Middle frontal gyrus (tissue), 1 donor: ENCODE results near the gene SAE1.

Experiments used
- DNase-seq: peaks from one replicate; pipeline ENCODE4 v3.0.0-alpha.2; 2015; ENCODE audit warnings: low spot score; ENCODE audit errors: extremely low spot score

The SAE1 gene

DNA sequence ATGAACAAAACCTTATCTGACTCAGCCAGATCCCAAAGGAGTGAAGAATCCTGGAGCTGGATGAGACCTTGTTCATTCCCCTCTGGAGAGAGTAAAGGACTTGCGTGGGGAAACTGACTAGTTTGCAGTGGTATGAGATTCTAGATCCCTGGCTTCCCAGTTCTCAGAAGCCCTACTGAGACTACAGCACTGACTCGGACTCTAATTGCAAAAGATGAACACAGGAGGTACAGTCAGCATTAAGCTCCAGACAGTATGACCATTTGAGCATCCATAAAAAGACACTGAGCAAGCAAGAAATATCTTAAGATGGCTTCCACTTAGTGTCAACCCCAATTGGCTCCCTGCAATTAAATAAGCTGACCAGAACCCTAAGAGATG lies 23.8 kb upstream of the SAE1 start:
- DNase-seq: no peak

- DNase-seq: no peak
These were observed 23.3 kb upstream of the SAE1 start for GRCh38 chr19:47107202-47107952.

DNA sequence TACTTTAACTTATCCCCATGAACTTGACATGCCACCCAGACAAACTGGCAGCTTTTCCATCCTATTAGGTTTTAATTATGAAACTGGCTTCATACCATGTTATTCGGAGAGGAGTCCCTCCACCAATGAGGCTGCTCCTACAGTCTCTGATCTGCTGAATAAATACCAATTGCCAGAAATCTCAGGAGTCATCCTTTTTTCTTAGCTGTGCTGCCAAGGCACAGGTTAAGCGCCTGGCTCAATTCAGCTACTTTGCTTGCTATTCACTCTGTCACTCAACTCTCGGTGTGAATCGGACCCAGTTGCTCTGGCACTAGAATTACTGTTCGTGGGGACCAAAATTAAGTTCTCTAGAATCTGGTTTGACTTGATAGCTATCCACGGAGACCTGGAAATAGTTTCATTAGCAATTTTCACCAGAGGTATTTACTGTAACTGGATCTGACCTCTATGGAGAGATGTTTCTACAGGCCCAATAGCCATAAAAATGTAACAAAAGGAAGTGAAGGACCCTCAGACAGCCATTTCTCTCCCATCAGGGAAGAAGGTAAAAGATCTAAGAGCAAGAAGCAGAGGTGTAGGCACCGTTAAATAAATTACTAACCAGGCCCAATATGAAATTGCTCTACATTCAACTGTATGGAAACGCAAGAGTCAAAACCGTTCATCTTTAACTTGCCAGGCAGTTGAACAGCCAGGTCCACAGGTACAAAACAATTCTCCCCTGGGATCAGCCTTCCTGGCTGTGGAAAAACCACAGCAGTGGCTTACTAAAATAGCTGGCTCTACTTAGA lies 22.5 kb upstream of the SAE1 start:
- no peak for DNase-seq

DNA sequence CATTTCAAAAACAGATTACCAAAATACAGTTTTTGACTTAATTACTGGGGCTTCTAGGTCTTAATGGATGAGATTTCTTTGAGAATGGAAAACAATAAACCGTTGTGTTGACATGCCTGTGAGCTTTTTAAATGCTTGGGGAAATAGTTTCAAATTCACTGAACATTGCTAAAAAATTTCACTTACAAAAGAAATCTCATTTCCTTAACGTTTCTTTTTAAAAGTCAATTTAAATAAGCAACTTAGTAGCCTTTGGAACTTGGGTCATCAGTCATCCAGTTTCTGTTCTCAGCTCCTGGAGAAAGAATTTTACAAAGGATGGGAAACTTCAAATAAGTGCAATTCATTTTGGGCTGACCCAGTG lies 21.5 kb upstream of the SAE1 start:
- DNase-seq: no peak

DNA sequence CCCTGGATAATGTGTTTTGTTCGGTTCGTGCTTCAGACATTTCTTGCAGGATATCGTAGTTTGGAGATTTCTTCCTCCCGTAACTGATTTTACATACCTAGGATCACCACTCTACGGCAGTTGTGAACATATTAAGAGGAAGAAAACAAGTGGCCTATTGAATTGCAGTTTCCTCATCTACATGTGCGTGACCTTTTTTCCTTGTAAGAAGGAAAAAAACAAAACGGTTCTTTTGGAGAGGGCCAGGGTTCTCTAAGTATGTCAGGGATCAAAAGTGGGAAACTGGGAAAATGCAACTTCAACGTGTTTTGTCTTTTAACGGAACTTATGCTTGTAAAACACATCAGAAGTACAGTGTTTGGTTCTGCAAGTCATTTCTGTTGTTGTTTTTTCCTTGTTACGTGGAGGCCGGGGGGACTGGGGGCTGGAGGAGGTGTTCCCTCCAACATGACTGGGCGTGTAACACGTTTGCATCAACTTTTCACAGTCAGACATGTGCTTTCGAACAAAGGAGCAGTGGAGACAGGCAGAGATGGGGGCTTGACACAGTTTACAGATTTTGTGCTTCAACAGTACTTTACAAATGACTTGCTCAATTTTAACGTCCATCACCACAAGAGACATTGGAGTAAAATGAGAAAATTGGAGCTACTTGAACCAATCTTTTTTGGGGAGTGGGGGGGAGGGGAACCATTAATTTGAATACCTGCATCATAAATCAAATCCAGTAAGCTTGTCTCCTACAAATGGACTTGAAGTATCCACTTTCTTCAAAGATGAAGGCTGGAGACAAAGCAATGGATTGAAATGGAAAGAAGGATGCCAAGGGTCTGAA lies 20.9 kb upstream of the SAE1 start:
- DNase-seq: no peak

DNA sequence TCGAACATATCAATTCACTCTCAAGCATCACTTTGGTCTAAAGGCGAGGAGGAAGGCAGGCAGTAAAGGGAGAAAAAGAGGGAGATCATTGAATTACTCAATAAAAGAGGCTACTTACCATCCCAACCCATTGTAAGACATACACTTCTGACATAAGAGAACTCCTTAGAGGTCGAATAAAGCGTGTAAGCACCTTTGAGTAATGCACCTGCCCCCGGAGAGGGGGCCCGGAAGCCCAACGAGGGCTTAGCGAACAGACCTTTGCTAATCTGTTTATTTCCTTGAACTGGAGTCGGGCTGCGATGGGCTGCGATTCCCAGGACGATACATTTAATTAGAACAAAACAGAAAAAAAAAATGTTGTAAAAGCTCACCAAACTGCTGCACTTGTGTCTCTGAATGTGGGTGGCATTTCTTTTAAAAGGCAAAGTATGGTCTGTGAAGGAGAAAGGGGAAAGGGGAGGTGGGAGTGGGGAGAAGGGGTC lies 20.1 kb upstream of the SAE1 start:
- DNase-seq: no peak

GRCh38 chr19:47111006-47111621 lies 19.5 kb upstream of the SAE1 start:
- no peak for DNase-seq

GRCh38 chr19:47111682-47112165 lies 18.9 kb upstream of the SAE1 start:
- no peak for DNase-seq

DNA sequence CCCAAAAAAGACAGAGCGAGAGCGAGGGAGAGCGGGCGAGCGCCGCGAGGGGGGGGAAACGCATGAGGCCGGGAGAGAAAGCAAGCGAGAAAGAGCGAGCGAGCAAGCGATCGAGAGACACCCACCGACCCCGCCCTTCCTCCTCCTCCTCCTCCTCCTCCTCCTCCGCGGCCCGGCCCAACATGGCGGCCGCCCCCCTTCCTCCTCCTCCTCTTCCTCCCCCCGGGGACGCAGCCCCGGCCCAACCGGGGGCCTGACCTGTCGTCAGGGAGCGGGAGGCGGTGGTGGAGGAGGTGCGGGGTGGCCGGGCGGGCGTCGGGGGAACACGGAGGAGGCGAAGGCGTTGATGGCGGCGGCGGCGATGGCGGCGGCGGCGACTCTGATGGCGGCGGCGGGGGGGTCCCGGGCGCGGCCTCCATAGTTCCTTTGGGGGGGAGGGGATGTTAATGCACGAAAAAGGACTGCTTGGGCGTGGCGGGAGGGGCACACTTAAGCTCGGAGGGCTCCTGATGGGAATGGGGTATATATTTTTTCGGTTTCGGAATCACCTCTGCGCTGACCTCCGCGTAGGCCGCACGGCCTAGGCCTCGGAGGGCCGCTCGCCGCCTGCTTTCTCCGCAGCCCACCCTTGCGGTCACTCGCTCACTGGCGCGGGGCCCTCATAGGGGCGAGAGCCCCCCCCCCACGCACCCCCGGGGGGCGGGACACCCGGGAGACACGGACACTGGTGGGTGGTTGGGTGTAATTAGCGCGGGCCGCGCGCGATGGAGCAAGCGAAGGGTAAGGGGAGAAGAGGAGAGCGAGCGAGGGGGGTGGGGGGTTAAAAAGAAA lies 18.3 kb upstream of the SAE1 start:
- DNase-seq: peak; percentile 50

DNA sequence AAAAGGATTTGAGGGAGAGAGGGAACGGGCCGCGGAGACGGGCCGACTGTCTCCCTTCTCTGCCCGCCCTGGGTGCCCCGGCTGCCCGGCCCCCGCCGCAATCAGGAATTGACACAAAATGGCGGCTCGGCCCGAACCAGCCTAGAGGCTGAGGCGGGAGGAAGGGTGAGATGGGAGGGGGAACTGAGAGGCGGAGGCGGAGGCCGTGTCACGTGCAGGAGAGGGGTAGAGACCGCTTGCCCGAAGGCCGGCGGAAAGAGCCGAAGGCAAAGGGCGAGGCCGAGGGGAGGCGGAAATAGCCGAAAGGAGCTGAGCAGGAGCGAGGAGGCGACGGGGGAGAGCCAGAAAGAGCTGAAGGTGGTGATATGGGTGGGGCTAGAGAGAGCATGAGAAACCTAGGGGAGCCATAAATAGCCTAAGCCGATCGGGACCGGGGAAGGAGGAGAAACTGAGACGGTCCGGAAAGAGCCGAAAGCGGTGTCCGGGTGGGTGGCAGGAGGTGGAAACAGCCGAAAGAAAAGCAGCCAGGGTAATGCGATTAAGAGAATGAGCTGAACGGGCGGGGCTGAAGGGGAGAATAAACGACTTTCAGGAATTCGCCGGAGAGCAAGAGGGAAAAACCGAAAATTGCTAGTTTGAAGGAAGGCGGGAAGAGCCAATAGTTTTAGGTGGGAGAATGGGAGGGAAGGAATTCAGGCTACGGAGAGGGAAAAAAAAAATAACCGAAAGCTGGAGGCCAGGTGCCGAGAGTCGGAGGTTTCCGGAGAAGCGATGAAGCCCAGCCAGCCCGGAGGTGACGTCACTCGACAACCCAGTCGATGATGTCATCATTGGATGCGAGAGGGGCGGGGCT lies 17.4 kb upstream of the SAE1 start, which contains the start of gene ZC3H4:
ZC3H4 (minus strand) TSS at position 780 of the 853 bp plus-strand sequence. CDS start 1,192 bp downstream, outside the sequence.
- DNase-seq: peak; percentile 97

DNA sequence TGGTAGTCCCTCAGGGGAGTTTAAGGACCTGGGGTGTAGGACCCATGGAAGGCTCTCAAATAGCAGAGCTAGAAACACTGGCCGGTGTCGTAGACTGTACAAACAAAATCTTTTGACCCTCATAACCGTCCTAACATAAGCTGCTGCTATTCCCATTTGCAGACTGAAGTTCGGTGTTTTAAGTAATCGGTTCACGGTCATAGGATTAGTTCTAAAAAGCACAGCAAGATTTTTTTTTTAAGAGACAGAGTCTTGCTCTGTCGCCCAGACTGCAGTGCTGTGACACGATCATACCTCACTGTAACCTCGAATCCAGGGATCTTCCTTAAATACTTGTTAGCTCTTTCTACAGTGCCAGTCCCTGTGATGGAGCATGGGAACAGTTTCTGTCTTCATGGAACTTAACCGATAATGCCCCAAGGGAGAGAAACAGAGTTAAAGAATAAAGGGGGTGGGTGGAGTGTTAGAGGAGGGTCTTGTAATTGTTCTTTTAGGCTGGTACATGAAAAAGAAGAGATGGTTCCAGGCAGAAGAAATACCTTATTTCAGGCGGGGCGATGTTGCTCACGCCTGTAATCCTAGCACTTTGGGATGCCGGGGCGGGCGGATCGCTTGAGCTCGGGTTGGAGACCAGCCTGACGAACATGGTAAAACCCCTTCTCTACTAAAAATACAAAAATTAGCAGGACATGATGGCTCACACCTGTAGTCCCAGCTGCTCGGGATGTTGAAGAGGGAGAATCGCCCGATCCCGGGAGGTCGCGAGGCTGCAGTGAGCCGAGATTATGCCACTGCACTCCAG lies 16.6 kb upstream of the SAE1 start:
- no peak for DNase-seq

DNA sequence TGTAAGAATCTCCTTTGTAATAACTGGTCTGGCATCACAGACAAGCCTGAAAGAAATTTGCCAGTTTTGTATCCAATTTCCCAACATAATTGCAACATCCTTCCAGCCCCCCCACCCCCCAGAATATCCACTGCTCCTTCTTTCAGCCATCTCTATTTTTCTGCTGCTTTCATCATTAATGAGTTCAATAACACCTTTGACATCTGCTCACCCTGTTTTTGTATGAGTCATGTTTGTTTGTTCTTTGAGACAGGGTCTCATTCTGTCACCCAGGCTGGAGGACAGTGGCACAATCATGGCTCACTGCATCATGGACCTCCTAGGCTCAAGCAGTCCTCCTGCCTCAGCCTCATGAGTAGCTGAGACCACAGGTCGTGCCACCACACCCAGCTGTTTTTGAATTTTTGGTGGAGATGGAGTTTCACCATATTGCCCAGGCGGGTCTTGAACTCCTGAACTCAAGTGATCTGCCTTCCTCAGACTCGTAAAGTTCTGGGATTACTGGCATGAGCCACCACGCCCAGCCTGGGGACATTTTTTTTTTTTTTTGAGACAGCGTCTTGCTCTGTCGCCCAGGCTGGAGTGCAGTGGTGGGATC lies 10.1 kb upstream of the SAE1 start:
- DNase-seq: no peak

DNA sequence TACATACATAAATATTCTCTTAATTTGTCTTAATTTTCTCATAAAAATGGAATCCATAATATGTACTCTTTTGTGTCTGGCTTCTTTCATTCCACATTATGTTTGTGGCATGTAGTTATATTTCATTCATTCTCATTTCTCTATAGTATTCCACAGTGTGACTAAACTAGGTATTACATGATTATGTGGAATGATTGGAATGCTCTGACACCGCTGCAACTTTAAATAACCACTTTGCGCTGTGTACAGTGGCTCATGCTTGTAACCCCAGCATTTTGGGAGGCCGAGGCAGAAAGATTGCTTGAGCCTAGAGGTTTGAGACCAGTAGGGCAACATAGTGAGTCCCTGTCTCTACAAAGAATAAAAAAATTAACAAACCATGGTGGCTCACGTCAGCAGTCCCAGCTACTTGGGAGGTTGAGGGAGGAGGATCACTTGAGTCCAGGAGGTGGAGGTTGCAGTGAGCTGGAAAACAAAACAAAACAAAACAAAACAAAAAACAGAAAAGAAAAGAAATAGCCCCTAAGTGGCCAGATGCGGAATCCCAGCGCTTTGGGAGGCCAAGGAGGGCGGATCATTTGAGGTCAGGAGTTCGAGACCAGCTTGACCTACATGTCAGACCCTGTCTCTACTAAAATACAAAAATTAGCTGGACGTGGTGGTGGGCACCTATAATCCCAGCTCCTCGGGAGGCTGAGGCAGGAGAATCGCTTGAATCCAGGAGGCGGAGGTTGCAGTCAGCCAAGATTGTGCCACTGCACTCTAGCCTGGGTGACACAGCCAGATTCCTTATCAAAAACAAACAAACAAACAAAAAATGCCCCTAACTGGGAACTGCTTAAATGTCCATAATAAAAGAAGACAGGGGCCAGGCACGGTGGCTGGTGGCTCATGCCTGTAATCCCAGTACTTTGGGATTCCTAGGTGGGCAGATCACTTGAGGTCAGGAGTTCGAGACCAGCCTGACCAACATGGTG lies 8.0 kb upstream of the SAE1 start:
- DNase-seq: no peak

GRCh38 chr19:47123406-47123805 lies 7.2 kb upstream of the SAE1 start:
- no peak for DNase-seq

- peak; percentile 69 for DNase-seq
These were observed 5.5 kb upstream of the SAE1 start for GRCh38 chr19:47124937-47125668.

DNA sequence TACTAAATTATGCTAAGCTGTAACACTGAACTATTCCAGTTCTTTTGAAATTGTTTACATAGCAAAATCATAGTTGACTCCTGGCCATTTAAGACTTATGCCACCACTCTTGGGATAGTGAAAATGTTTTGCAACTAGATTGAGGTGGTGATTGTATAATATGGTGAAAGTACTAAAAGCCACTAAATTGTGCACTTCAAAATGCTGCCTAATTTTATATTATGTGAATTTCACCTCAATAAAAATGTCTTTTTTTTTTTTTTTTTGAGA lies 5.0 kb upstream of the SAE1 start:
- DNase-seq: no peak
